Measurements from ENCODE around the gene DOCK2. TPM values are rescaled to one million over a fixed set of nuclear protein-coding genes. Genes with fewer than 3 reads are reported as not detected.

DOCK2 gene
- total RNA-seq, 1 donor from 2014 or later: 1.1 TPM

DNA sequence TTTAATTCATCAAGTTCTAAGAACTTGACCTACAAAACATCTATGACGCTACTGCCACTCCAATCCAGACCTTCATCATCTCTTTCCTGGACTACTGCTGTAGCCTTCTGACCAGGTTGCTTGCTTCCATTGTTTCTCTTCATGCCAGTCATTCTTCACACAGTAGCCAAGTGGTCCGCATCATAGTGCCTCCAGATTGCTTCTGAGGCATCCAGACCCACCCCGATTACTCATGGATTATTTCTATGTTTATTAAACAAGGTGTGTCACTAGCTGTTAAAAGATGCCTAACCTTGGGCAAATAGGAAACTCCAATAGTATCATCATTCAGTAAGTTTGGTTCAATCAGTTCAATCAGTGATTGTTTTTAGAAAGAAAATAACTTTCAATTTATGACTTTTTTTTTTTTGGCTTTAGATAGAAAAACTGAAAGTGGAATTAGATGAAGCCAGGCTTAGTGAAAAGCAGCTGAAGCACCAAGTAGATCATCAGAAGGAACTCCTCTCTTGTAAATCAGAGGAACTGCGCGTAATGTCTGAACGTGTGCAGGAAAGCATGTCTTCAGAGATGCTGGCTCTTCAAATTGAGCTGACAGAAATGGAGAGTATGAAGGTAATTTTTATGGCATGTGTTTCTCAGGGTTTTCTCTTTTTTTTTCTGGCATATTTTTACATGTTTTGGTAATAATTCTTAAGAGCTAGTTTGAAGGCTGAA lies 44.0 kb upstream of the DOCK2 start:
- no peaks in the 10 kb centered on the region for H3K9me3 ChIP-seq (ENCODE audit: low read depth)
- H2AFZ ChIP-seq (replicated peaks): no peak overlapping the region
- no peak for DNase-seq (ENCODE audit: low spot score)
- H3K4me1 Mint-ChIP-seq: no peaks in the 10 kb centered on the region
- H3K27ac ChIP-seq: no peak overlapping the region
- no peaks in the 10 kb centered on the region for H3K27me3 ChIP-seq
- peaks cover 62% of the 10 kb centered on the region for H3K36me3 ChIP-seq
- H3K4me3 Mint-ChIP-seq: no peak overlapping the region
- H3K36me3 Mint-ChIP-seq: peaks cover 40% of the 10 kb centered on the region
- H3K4me2 ChIP-seq: no peak overlapping the region
- H3K79me2 ChIP-seq (ENCODE audit: low read depth): peaks cover 9% of the 10 kb centered on the region
- no peaks in the 10 kb centered on the region for H3K4me1 ChIP-seq
- H3K27ac Mint-ChIP-seq: no peak overlapping the region
- H3K4me3 ChIP-seq: no peak overlapping the region
- H3K9me3 Mint-ChIP-seq: no peaks in the 10 kb centered on the region
- no peak overlapping the region for H3K9ac ChIP-seq
- TF ChIP-seq EZH2 (IDR thresholded peaks at IDR 0.05): no peak
- no peak for TF ChIP-seq EZH2phosphoT487 (IDR thresholded peaks at IDR 0.05)
- TF ChIP-seq, protein P1, sequence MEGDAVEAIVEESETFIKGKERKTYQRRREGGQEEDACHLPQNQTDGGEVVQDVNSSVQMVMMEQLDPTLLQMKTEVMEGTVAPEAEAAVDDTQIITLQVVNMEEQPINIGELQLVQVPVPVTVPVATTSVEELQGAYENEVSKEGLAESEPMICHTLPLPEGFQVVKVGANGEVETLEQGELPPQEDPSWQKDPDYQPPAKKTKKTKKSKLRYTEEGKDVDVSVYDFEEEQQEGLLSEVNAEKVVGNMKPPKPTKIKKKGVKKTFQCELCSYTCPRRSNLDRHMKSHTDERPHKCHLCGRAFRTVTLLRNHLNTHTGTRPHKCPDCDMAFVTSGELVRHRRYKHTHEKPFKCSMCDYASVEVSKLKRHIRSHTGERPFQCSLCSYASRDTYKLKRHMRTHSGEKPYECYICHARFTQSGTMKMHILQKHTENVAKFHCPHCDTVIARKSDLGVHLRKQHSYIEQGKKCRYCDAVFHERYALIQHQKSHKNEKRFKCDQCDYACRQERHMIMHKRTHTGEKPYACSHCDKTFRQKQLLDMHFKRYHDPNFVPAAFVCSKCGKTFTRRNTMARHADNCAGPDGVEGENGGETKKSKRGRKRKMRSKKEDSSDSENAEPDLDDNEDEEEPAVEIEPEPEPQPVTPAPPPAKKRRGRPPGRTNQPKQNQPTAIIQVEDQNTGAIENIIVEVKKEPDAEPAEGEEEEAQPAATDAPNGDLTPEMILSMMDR (IDR thresholded peaks at IDR 0.05): no peak
- H3K27me3 Mint-ChIP-seq (ENCODE audit: insufficient read depth, low read depth): no peaks in the 10 kb centered on the region
- H4K20me1 ChIP-seq (ENCODE audit: low read depth): peaks cover 4% of the 10 kb centered on the region
- H3F3A ChIP-seq (ENCODE audit: low read depth): no peaks in the 10 kb centered on the region

DNA sequence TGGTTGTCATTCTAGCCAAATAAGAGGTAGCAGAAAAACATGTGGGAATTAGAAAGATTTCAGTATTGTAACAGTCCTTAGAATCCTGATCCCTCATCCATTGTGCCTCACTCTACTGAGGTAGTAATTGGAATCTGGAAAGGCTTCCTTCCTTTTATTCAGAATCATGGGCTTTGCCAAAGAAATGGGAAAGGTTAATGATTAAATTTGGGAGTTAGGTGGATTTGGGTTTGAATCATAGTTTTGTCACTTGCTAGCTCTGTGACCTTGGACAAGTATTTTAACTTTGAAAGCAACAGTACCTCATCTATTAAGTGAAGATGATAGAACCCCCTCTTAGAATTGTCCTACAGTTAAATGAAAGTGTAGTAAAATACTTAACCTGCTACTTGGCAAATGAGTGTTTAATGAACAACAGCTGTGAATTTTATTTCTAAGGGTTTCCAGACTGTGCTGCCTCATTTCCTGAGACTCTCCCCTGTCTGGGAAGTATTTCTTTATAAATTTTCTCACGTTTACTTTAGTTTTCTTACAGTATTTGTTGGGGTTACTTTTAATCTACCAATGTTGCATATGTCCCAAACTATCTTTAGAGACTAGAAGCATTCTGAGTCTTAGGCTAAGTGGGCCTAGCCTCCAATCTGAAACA lies 41.8 kb upstream of the DOCK2 start:
- H3K9ac ChIP-seq: no peak overlapping the region
- DNase-seq (ENCODE audit: low spot score): no peak

DNA sequence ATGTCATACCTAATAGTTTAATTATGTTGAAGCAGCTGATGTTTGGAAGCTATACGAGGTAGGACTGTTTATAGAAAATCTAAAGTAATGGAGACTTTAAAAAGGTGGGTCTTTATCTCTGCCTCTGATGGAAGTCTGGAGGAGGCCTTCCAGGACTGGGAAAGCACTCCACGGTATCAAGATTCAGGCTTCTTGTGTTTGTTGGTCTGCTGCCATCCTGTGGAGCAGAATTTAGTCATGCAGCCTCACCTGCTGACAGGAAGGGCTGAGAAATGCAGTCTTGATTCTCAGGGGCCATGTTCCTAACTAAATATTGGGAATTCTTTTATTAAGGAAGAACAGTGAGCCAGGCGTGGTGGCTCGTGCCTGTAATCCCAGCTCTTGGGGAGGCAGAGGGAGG lies 37.6 kb upstream of the DOCK2 start:
- Histone ChIP-seq H3K4me2 (no peak overlapping the region), H3F3A (ENCODE audit: low read depth) (no peaks in the 10 kb centered on the region), H3K4me3 (no peak overlapping the region), H3K27me3 (no peaks in the 10 kb centered on the region), H3K79me2 (ENCODE audit: low read depth) (no peaks in the 10 kb centered on the region), H3K9me3 (ENCODE audit: low read depth) (no peaks in the 10 kb centered on the region), H2AFZ (replicated peaks) (no peak overlapping the region), H3K27ac (no peak overlapping the region), H3K9ac (no peak overlapping the region), H4K20me1 (ENCODE audit: low read depth) (no peaks in the 10 kb centered on the region), H3K36me3 (peaks cover 67% of the 10 kb centered on the region), H3K4me1 (no peaks in the 10 kb centered on the region)
- TF ChIP-seq EZH2phosphoT487 (IDR thresholded peaks at IDR 0.05) (no peak), EZH2 (IDR thresholded peaks at IDR 0.05) (no peak)
- TF ChIP-seq, protein P1 (IDR thresholded peaks at IDR 0.05): no peak
- DNase-seq (ENCODE audit: low spot score): no peak
- H3K27ac Mint-ChIP-seq: no peak overlapping the region
- H3K4me3 Mint-ChIP-seq: no peak overlapping the region
- no peaks in the 10 kb centered on the region for H3K9me3 Mint-ChIP-seq
- H3K36me3 Mint-ChIP-seq: peaks cover 30% of the 10 kb centered on the region
- H3K4me1 Mint-ChIP-seq: no peaks in the 10 kb centered on the region
- H3K27me3 Mint-ChIP-seq (ENCODE audit: insufficient read depth, low read depth): no peaks in the 10 kb centered on the region

More for the DNA sequence above, 41.8 kb upstream of the DOCK2 start:
- H3F3A ChIP-seq (ENCODE audit: low read depth): no peaks in the 10 kb centered on the region
- no peak overlapping the region for H3K4me3 Mint-ChIP-seq
- H3K4me1 Mint-ChIP-seq: no peaks in the 10 kb centered on the region
- no peak overlapping the region for H3K4me3 ChIP-seq
- peaks cover 72% of the 10 kb centered on the region for H3K36me3 ChIP-seq
- H3K4me2 ChIP-seq: no peak overlapping the region
- H3K4me1 ChIP-seq: no peaks in the 10 kb centered on the region
- H3K9me3 Mint-ChIP-seq: no peaks in the 10 kb centered on the region
- H3K9me3 ChIP-seq (ENCODE audit: low read depth): no peaks in the 10 kb centered on the region
- H3K79me2 ChIP-seq (ENCODE audit: low read depth): no peaks in the 10 kb centered on the region
- no peak overlapping the region for H3K27ac Mint-ChIP-seq
- TF ChIP-seq, protein P1 (IDR thresholded peaks at IDR 0.05): no peak
- TF ChIP-seq EZH2 (IDR thresholded peaks at IDR 0.05): no peak
- TF ChIP-seq EZH2phosphoT487 (IDR thresholded peaks at IDR 0.05): no peak
- H3K27me3 ChIP-seq: no peaks in the 10 kb centered on the region
- H4K20me1 ChIP-seq (ENCODE audit: low read depth): peaks cover 2% of the 10 kb centered on the region
- no peaks in the 10 kb centered on the region for H3K27me3 Mint-ChIP-seq (ENCODE audit: insufficient read depth, low read depth)
- H3K27ac ChIP-seq: no peak overlapping the region
- peaks cover 36% of the 10 kb centered on the region for H3K36me3 Mint-ChIP-seq
- no peak overlapping the region for H2AFZ ChIP-seq (replicated peaks)

Data from neural progenitor cell (in vitro differentiated cells).